ENCODE results near the gene TMOD2.

Gene TMOD2

DNA sequence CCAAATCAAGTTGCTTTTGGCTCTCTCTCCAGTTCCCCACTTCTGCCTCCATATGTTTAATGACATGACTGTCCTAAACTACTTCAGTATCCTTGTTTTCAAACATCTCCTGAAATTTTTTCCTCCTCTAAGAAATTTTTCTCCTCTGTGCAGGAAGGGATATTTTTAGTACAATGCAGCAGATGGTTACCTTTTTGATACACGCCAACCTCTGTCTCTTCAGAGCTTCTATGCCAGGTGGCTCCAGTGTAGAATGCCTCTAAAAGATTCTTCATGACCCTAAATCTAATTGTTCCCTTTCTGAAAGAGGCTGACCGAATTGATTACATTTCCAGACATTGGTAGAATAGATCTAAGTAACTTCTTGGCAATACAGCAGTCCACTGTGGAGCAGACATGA is 111.7 kb downstream of the TMOD2 start:
- no peak for DNase-seq

- DNase-seq, result no peak
These were observed 113.1 kb downstream of the TMOD2 start for GRCh38 chr15:51864408-51865056.

DNA sequence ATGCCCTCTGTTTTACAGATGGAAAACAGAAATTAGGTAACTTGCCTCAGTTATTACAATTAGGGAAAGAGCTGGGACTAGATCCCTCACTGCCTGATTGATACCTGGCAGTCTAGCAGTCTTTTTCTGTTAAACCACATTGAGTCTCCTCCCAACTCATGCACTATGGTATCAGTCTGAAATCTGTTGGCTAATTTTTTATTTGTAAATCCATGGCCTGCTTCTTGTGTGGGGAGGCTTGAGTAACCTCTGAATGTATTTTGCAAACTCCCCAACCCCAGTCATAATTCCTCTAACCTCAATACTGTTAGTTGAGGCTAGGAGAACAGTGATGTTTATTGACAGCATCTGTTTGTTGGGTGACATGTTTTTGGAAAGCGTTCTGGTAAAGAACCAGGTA is 113.9 kb downstream of the TMOD2 start:
- no peak for DNase-seq
